Measurements from ENCODE around the gene ZC3H8.
"Not testable (repeated sequence)": the region's sequence is repeated elsewhere in the genome, so short reads cannot be mapped to it uniquely, and the experiment has no call there.

ZC3H8 gene

DNA sequence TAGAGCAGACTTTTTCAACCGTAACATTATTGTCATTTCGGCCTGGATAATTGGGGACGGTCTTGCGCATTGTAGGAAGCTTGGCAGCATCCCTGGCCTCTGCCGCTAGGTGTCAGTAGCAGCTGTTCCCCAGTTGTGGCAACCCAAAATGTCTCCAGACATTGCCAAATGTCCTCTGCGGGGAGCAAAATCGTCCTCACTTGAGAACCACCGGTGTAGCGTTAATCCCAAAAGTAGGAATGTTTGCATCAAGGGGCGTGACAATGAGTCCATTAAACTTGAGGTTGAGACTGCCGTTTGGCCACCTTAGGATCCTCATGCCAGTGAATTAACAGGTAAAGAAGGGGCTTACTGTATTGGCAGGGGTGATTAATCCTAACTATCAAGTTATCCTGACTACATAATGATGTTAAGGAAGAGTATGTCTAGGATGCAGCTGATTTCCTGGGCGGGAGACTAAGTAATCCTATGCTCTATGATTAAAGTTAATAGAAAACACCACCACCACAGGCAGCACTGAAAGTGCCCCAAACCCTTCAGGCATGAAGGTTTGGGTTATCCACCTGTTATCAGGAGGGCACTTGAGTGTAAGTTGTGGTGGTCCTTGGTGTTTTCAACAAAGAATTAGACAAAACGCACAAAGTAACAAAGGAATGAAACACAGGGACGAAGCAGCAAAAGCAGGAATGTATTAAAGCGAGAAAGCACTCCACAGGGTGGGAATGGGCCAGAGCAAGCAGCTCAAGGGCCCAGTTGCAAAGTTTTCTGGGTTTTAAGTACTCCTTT lies 4.9 kb upstream of the ZC3H8 start:
- DNase-seq: peak; percentile 89

DNA sequence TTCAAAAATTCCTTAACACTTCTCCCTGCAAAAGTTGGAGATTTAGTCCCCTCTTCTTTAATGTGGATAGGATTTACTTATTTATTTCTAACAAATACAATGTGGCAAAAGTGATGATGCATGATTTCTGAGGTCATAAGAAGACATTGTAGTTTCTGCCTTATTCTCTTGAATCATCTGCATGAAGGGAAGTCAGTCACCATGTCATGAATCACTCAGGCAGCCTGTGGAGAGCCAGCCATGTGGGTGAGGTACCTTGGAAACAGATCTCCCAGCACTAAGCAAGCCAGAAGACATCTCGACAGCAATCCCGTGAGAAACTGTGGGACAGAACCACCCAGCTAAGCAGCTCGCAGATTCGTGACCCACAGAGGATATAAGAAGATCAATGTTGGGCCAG lies 2.7 kb upstream of the ZC3H8 start:
- no peak for DNase-seq

DNA sequence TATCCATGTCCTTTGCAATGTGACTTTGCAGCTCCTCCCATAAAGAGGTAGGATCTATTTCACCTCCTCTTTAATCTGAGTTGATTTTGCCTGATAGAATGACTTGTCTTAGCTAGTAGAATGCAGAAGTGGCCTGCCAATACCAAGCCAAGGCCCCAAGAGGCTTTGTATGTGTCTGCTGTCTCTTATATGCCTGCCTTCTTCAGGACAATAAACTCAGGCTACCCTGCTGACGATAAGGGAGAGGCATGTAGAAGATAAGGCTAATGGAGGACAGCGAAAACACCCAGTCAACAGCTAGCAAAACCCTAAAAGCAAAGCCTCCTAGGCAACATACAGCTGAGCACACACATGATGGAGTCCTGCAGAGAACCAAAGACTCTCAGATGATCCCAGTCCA lies 1.8 kb upstream of the ZC3H8 start:
- DNase-seq: no peak

- DNase-seq: no peak
These were observed 1.0 kb upstream of the ZC3H8 start for GRCh38 chr2:112255875-112256274.

DNA sequence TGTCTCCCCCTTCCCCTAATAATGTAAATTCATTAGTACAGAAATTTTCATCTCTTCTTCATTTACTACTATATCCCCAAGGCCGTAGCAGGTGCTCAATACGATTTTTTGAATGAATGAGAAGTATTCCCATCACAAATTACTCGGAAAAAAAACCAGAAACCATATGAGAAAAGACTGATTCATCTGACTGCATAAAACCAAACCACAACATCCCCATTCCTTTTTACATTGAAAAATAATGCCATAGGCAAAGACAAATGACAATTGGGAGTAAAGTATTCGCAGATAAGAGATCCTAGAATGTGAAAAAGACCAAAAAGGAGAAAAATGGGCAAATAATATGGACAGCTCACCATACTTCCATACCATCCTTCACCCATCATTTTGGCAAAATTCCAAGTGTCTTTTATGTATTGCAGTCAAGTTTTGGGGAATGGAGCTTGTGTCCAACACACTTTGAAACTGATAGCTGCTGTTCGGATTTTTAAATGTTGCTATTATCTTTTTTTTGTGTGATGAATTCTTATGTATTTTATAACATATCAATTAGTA lies 1.5 kb downstream of the ZC3H8 start:
- no peak for DNase-seq

DNA sequence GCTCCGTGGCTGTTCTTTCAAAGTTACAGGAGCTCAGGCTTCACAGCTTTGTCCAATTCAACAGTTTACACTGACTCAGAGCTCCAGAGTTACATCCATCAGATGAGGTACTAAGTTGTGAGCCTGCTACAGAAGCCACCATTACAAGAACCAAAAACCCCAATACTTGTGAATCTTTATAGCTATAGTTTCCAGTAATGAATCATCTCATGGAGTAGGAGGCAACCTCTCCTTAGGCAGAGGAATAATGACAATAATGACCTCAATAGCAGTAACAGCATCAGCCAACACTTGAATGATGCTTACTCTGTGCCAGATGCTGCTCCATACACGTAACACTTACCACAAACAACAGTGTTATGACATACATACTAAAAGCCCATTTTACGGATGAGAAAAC lies 3.6 kb downstream of the ZC3H8 start:
- DNase-seq: no peak

- no peak for DNase-seq
These were observed 10.0 kb downstream of the ZC3H8 start for GRCh38 chr2:112244854-112245253.

DNA sequence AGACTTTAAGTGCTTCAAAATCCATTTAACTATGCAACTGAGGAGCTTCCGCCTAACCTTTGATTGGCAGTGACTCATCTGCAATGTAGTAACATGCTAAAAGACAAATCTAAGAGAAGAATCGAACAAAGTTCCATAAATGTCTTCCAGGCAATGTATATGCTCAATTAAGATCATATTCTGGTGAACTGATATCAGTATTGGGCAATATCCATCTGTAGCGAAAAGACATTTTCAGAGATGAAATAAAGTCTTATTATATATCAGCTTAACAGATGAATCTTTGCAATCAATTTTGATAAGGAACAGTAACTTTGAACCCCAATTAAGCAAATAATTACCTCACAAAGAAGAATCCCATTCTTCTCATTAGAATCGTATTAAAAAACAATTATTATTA lies 11.6 kb downstream of the ZC3H8 start:
- no peak for DNase-seq

- DNase-seq: no peak
These were observed 12.5 kb downstream of the ZC3H8 start for GRCh38 chr2:112242384-112242783.

DNA sequence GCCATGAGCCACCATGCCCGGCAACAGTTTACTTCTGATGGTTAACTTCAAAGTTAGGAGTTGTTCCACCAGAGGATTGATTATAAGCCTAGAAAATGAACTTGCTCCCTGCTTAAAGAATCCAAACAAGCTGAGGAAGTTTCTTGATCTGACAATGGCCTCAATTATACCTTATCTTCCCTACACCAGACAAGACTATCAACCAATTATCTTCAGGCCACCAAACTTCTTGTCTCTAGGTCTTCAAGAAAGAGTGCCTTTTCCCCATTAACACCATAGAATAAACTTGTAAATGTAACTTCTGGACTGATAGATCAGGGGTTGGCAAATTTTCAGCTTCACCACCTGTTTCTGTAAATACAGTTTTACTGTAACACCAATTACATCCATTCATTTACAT lies 15.0 kb downstream of the ZC3H8 start:
- no peak for DNase-seq

GRCh38 chr2:112230371-112230770 lies 24.5 kb downstream of the ZC3H8 start:
- DNase-seq: no peak

- DNase-seq: no peak
These were observed 25.5 kb downstream of the ZC3H8 start for GRCh38 chr2:112229348-112229747.

DNA sequence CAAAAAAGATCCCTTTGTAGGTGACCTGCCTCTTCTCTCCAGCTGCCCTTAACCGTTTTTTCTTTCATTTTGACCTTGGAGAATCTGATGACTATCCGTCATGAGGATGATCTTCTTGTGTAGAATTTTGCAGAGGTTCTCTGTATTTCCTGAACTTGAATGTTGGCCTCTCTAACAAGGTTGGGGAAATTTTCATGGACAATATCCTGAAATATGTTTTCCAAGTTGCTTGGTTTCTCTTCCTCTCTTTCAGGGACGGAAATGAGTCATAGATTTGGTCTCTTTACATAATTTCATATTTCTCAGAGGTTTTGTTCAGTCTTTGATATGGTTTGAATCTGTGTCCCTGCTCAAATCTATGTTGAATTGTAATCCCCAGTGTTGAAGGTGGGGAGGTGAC lies 34.0 kb downstream of the ZC3H8 start:
- no peak for DNase-seq

DNA sequence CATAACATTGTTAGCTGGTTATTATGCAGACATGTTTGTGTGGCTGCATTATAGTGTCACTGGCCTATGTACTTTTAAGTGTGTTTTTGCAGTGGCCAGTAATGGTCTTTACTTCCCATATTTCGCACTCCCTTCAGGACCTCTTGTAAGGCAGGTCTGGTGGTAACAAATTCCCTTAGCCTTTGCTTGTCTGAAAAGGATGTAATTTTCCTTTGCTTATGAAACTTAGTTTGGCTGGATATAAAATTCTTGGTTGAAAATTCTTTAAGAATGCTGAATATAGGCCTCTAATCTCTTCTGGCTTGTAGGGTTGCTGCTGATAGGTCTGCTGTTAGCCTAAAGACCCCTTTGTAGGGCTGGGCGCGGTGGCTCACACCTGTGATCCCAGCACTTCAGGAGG lies 34.7 kb downstream of the ZC3H8 start:
- no peak for DNase-seq

DNA sequence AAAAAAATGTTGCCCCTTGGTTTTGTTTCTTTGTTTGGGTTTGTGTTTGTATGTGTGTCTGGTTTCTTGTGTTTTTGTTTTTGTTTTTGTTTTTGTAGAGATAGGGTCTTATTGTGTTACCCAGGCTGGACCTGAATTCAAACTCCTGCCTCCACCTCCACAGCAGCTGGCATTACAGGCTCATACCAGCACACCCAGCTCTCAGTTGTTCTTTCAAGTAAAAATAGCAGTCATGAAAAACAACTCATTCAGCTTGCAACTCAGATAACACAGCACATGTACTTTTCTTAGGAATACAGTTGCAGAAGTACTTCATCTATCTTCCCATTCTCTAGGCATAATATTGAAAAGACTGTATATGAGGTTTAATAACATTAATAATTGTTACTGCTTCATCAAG lies 37.0 kb downstream of the ZC3H8 start:
- DNase-seq: no peak

DNA sequence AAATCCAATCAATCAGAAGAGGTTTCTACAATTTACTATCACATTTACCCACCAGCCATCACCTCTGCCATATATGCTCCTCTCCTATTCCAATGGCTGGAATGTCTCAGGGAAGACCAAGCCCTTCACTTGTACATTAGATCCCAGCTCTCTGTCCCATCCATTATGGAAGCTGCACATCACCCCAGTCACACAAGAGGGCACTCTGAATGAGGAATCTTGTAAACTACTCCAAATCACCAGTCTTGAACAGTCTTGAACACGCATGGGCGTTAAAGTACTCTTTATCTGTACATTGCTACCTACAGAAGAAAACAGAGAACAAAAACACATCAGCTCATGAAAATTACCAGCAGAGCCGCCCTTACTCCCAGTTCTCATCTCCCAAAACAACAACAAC lies 38.7 kb downstream of the ZC3H8 start:
- DNase-seq: peak; percentile 40

GRCh38 chr2:112207905-112208304 lies 46.9 kb downstream of the ZC3H8 start:
- not testable (repeated sequence) for DNase-seq

GRCh38 chr2:112204411-112204810 lies 50.4 kb downstream of the ZC3H8 start:
- no peak for DNase-seq

DNA sequence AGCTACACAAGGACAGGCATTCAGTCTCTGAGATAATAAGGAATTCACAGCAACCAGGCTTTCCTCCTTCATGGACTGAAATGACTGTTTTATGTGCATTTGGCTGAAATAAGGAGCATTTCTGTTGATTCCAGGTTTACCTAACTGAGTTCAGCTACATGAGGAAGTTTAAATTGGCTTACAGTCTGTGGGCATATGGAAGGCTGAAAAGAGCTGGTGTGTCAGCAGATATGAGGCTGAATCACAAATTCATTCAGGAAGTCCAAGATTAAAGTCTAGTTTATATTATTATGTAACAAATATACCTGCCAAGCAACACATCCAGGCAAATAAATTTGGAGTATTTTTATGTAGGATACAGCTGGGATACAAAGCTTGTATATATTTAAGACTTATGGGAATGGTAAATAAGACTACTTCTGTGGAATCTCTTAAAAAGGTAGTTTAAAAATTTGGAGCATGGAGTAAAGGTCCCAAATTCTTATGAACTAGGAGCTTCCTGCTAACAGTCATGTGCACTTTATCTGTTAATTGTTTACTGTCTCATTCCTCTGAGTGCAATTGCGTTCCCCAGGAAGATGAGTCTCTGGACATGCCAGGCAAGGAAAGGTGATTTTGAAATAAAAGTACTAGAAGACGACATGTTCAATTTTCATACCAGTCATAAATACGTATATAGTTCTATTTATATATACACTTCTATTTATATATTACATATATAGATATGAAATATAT lies 53.0 kb downstream of the ZC3H8 start:
- DNase-seq: no peak

- DNase-seq: no peak
These were observed 55.7 kb downstream of the ZC3H8 start for GRCh38 chr2:112199188-112199587.

DNA sequence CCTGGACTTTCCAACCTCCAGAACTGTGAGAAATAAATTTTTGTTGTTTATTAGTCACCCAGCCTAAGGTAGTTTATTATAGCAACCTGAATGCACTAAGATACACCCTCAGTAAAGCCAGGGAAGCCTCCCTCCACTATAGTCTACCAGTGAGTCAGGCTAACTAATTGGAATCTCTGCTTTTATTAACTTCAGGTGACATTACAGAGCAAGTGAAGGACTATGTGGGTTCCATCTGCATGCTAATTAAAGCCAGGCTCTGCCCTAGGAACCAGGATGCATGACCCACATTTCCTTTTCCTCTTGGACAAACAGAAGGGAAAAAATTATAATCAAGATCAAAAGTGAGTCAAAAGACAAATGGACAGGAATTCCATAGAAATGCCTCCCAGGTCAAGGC lies 56.1 kb downstream of the ZC3H8 start:
- DNase-seq: no peak

DNA sequence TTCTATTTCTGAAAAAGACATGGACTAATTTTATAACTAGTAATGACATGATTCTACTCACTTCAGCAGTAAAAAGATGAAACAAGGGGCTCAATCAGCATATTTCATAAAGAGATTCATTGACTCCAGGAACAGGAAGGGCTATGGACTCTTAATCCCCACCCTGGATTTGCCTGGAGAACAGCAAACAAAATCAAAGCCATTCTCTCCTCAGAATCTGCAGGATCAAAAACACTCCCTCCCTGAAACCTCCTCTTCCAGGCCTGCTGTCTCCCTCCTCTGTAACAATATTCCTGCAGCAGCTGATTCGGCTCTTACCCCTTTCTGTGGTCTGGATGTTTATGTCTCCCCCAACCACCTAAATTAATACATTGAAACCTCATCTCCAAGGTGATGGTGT lies 57.0 kb downstream of the ZC3H8 start:
- DNase-seq: peak; percentile 94

GRCh38 chr2:112195950-112196349 lies 58.9 kb downstream of the ZC3H8 start:
- DNase-seq: no peak

DNA sequence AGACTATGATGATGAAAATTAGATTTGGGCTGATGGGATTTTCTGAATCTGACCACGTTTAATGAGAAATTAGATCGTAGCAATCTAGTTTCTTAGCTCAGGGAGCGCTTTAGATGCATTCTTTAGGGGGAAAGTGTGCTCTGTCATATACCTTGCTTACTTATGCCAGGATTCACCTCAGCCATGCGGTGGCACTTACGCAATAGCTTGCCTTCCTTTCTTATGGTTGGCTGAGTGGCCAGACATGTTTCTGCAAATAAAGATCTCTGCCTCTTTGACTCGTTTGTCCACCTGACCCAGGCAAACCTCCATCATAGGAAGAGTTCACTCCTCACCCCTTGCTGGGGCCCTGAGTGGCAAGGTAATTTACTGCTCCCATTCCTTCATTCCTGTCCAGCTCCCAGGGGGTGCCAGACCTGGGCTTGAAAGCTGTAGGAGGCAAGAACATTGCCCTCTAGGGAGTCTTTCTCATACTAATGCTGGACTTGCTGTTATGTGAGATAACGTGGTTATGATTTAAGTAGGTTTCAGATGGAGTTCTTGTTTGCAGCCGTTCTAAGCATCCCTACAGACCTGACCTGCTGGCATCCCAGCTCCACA lies 59.6 kb downstream of the ZC3H8 start:
- DNase-seq: no peak

Measured in NCI-H82 (cell line).